ENCODE results near the gene AKT3.

AKT3 gene

GRCh38 chr1:243715285-243715684 lies 134.8 kb downstream of the AKT3 start:
- no peaks in the 10 kb centered on the region for H3K27me3 Mint-ChIP-seq (ENCODE audit: low read depth)
- no peaks in the 10 kb centered on the region for H3K9me3 Mint-ChIP-seq
- H3K36me3 Mint-ChIP-seq (ENCODE audit: low read depth): no peaks in the 10 kb centered on the region
- TF ChIP-seq, protein P1, sequence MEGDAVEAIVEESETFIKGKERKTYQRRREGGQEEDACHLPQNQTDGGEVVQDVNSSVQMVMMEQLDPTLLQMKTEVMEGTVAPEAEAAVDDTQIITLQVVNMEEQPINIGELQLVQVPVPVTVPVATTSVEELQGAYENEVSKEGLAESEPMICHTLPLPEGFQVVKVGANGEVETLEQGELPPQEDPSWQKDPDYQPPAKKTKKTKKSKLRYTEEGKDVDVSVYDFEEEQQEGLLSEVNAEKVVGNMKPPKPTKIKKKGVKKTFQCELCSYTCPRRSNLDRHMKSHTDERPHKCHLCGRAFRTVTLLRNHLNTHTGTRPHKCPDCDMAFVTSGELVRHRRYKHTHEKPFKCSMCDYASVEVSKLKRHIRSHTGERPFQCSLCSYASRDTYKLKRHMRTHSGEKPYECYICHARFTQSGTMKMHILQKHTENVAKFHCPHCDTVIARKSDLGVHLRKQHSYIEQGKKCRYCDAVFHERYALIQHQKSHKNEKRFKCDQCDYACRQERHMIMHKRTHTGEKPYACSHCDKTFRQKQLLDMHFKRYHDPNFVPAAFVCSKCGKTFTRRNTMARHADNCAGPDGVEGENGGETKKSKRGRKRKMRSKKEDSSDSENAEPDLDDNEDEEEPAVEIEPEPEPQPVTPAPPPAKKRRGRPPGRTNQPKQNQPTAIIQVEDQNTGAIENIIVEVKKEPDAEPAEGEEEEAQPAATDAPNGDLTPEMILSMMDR (IDR thresholded peaks at IDR 0.05; ENCODE audit: unreplicated experiment in 3 of 3): no peak
- H3K27ac Mint-ChIP-seq: peak overlapping the region in 2 of 3 experiments; percentile 13 to 18
- peaks cover 40% of the 10 kb centered on the region for H3K4me1 Mint-ChIP-seq
- H3K4me3 Mint-ChIP-seq: no peak overlapping the region

GRCh38 chr1:243713470-243714186 lies 136.4 kb downstream of the AKT3 start:
- Mint-ChIP-seq H3K27me3 (ENCODE audit: low read depth) (no peaks in the 10 kb centered on the region), H3K9me3 (no peaks in the 10 kb centered on the region), H3K4me1 (peaks cover 31% of the 10 kb centered on the region), H3K36me3 (ENCODE audit: low read depth) (no peaks in the 10 kb centered on the region), H3K4me3 (peak overlapping the region; percentile 14 to 76 (median 68)), H3K27ac (peak overlapping the region; percentile 43 to 57 (median 45))
- TF ChIP-seq, protein P1 (IDR thresholded peaks at IDR 0.05; ENCODE audit: unreplicated experiment in 3 of 3): no peak

- Mint-ChIP-seq H3K27me3 (ENCODE audit: low read depth) (no peaks in the 10 kb centered on the region), H3K36me3 (ENCODE audit: low read depth) (no peaks in the 10 kb centered on the region)
- TF ChIP-seq, protein P1 (IDR thresholded peaks at IDR 0.05; ENCODE audit: unreplicated experiment in 3 of 3): peak; percentile 27 to 36 (median 28)
Observed at GRCh38 chr1:243712941-243713340, 137.1 kb downstream of the AKT3 start.

DNA sequence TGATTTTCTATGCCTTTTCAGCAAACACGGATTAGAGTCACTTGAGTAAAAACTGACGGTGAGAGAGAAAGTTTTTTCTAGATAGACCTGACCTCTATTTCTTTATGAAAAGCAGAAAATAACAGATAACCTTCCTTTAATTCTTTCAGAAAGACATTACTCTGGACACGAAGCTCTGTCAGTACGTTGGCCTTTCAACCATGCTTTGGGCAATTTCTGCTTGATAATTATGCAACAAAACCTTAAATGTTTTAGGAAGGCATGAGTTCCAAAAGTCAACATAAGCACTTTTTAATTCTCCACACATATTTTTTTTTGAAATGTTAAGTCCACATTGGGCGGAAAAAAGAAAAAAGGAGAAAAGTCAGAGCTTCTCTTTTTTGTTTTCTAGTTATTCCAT lies 137.8 kb downstream of the AKT3 start:
- Mint-ChIP-seq H3K27ac (peak overlapping the region; percentile 50 to 61 (median 55)), H3K36me3 (ENCODE audit: low read depth) (no peaks in the 10 kb centered on the region), H3K27me3 (ENCODE audit: low read depth) (no peaks in the 10 kb centered on the region), H3K4me3 (no peak overlapping the region), H3K9me3 (no peaks in the 10 kb centered on the region), H3K4me1 (peaks cover 31% of the 10 kb centered on the region)
- TF ChIP-seq, protein P1 (IDR thresholded peaks at IDR 0.05; ENCODE audit: unreplicated experiment in 3 of 3): no peak

More at GRCh38 chr1:243712941-243713340, 137.1 kb downstream of the AKT3 start:
- no peaks in the 10 kb centered on the region for H3K9me3 Mint-ChIP-seq
- peaks cover 31% of the 10 kb centered on the region for H3K4me1 Mint-ChIP-seq
- H3K4me3 Mint-ChIP-seq: peak overlapping the region; percentile 14 to 76 (median 62)
- peak overlapping the region; percentile 43 to 57 (median 45) for H3K27ac Mint-ChIP-seq

DNA sequence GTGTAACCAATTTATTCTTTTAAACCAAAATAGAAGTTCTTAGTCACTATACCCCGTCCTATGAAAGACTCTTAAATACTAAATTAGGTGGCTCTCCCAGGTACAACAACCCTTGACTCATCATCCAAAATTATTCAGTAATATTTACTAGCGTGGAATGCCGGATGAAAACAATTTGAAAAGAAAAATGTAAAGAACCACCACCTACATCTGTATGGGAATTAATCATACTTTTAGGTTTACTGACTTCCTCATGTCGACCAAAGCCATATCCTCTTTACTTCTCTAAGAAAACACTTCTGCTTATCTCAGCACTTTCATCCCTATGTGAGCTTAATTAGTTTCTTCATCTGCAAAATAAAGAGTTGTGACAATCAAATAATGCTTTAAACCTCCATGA lies 139.6 kb downstream of the AKT3 start:
- Mint-ChIP-seq H3K27me3 (ENCODE audit: low read depth) (no peaks in the 10 kb centered on the region), H3K4me1 (peaks cover 26% of the 10 kb centered on the region), H3K36me3 (ENCODE audit: low read depth) (no peaks in the 10 kb centered on the region), H3K27ac (no peak overlapping the region), H3K4me3 (no peak overlapping the region), H3K9me3 (no peaks in the 10 kb centered on the region)
- TF ChIP-seq, protein P1 (IDR thresholded peaks at IDR 0.05; ENCODE audit: unreplicated experiment in 3 of 3): no peak

DNA sequence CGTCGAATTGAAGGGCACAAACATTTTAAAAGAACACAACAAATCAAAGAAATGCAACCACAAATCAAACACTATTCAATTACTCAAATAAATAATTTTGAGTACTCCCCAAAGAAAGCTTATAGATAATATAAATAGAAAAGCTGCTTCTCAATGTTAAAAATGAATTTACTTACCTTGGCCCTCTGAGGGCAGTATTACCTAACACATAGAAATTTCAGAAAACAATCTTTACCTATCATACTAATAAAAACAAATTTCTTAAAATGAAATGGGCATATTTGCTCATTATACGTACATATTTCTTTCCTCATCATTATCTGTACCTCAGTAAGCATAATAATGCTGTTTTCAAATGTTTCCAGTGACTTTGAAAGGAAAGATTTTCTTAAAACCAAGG lies 141.8 kb downstream of the AKT3 start:
- Mint-ChIP-seq H3K27ac (no peak overlapping the region), H3K4me1 (peaks cover 15% of the 10 kb centered on the region), H3K36me3 (ENCODE audit: low read depth) (no peaks in the 10 kb centered on the region), H3K27me3 (ENCODE audit: low read depth) (no peaks in the 10 kb centered on the region), H3K9me3 (no peaks in the 10 kb centered on the region), H3K4me3 (no peak overlapping the region)
- TF ChIP-seq, protein P1 (IDR thresholded peaks at IDR 0.05; ENCODE audit: unreplicated experiment in 3 of 3): peak; percentile 36 to 57 (median 40)

Measured in nephron (organoid).